Fibroblast of lung (primary cell): ENCODE results near the gene SLC5A1.

ENCODE experiments used
- CTCF ChIP-seq, 2 donors: IDR thresholded peaks in 1 of 2; conservative IDR thresholded peaks in 1 of 2; 1 replicate in 1 of 2; 2 replicates in 1 of 2; pipeline ENCODE4 v1.5.1; 2011 to 2012; ENCODE audit warnings: low read length in 2 of 2, control low read depth in 1 of 2, inconsistent platforms in 1 of 2, low read depth in 1 of 2, mild to moderate bottlenecking in 1 of 2
- EZH2 ChIP-seq: IDR thresholded peaks from 2 replicates; pipeline ENCODE4 v1.5.1; 2012; ENCODE audit warnings: low read length, control low read depth, mild to moderate bottlenecking; ENCODE audit errors: missing control alignments

GRCh38 chr22:32130464-32130863 is 87.4 kb downstream of the SLC5A1 start:
- TF ChIP-seq CTCF (conservative IDR thresholded peaks at IDR 0.05 in 1 of 2, IDR thresholded peaks at IDR 0.05 in 1 of 2; ENCODE audit: low read depth in 1 of 2, low read length in 2 of 2): no peak
- no peak for TF ChIP-seq EZH2
